ENCODE data around the gene PIK3C3. TPM values are rescaled to one million over a fixed set of nuclear protein-coding genes. Genes with fewer than 3 reads are reported as not detected.

The PIK3C3 gene
- polyA plus RNA-seq, 5 donors, result 39.8 to 77.2 (median 65.6) TPM

DNA sequence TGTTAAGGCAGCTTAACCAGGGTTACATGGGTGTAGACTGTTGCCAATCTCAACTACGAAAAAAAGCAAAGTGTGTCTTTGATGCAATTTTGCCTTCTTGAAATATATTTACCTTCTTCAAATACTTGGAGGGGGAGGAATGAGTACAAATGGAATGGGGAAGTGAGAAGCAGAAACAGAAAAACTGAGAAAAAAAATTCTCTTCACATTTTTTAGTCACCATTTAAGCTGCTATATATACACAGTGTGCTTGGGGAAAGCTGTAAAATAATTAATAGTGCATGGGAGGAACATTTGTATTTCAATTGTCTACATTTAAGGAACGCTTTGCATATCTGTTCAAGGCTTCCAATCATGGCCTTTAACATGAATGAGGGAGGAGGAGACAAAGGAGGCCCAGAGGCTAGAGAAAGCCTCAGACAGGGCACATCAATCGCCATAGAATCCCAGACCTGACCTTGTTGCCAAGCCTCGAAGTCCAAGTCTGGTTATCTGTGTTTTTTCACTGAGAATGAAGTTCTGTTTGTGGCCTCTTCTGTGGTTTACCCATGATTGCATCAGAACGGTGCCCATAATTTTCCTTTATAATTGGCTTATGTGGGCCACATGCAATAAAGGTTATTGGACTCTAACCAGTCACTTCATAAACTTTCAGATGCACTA, 158.6 kb downstream of the PIK3C3 start:
- DNase-seq, result no peak

GRCh38 chr18:42114310-42114943, 159.4 kb downstream of the PIK3C3 start:
- peak; percentile 70 to 78 for DNase-seq

DNA sequence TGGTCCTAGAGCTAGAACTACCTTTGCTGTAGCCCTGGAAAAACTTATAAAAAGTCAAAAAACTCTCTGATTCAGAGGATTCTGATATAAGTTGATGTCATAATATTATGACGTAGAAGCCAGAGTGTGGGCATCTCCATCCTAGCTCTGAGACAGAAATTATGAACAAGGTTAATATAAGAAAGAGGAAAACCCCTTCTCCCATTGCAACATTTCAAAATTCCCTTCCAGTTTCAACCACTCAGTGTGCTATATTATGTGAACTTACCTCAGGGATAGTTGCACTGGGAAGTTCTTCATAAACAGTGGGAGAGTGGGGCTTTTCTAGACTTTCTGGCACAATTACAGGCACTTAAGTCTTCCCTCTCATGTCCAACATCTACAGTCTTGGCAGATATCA, 171.6 kb downstream of the PIK3C3 start:
- DNase-seq, result no peak

DNA sequence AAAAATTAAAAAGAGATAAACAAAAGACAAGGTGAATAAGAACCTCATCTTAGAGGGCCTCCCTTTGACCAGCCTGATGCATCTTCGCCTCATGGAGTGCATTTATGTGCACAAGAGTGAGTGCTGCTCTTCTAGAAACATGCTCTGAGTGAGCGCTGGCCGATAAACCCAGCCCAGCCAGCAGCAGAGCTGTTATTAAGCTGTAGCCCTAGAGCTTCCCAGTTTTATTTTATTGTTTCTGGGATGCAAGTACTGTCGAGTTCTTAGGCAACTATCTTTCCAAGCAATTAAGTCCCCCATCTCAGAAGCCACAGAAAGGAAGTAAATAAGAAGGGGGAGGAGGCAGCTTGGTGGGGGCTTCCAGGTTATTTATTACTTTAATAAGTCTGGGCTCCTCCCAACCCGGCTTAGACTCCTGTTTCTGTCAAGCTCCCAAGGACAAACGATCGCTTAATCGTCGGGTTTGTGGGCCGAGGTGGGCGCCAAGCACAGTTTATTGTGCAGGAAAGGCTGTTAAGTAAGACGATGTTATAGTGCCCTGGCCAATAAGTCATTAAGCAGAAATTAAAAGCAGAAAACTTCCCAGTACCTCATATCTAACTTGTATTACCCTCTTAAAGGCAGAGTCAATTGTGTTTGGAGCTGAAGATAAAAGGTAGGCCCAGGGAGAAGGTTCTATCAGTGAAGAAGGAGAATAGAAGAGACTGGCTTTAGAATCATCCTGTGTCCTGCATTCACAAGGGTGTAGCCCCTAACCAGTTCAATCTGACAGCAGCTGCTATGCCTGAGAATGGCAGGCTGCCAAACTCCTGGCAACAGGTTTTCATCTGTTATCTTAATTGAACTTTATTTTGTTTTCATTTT, 176.3 kb downstream of the PIK3C3 start:
- DNase-seq, result no peak

GRCh38 chr18:42131930-42132244, 176.9 kb downstream of the PIK3C3 start:
- no peak for DNase-seq
